ENCODE measurements around the gene PIM3. TPM values are rescaled to one million over a fixed set of nuclear protein-coding genes. Genes with fewer than 3 reads are reported as not detected.

The PIM3 gene
- total RNA-seq, 2 donors from 2014 or later: 54.0 to 112 TPM

- DNase-seq (ENCODE audit: low spot score) (no peak), ATAC-seq (ENCODE audit: insufficient number of reproducible peaks, low FRiP score, low read depth) (no peak)
- H3K36me3 ChIP-seq: no peaks in the 10 kb centered on the region
- H3K4me1 ChIP-seq (ENCODE audit: control insufficient read depth in 1 of 2, low read depth in 2 of 2): no peaks in the 10 kb centered on the region
- no peak overlapping the region for H3K4me3 ChIP-seq
- H3K9me3 ChIP-seq: no peaks in the 10 kb centered on the region
- no peak overlapping the region for H3K27ac ChIP-seq
- no peak for TF ChIP-seq CTCF (IDR thresholded peaks at IDR 0.05)
- no peaks in the 10 kb centered on the region for H3K27me3 ChIP-seq (replicated peaks; ENCODE audit: insufficient read depth)
Measured at GRCh38 chr22:50002791-50003190, 42.2 kb downstream of the PIM3 start.

GRCh38 chr22:50004918-50005317 is 44.3 kb downstream of the PIM3 start:
- DNase-seq (ENCODE audit: low spot score): no peak
- H3K27me3 ChIP-seq (replicated peaks; ENCODE audit: insufficient read depth): no peaks in the 10 kb centered on the region

GRCh38 chr22:50007057-50007511 is 46.5 kb downstream of the PIM3 start:
- Histone ChIP-seq H3K9me3 (no peaks in the 10 kb centered on the region), H3K27ac (no peak overlapping the region), H3K4me3 (no peak overlapping the region), H3K4me1 (ENCODE audit: control insufficient read depth in 1 of 2, low read depth in 2 of 2) (no peaks in the 10 kb centered on the region), H3K36me3 (no peaks in the 10 kb centered on the region), H3K27me3 (replicated peaks; ENCODE audit: insufficient read depth) (no peaks in the 10 kb centered on the region)
- TF ChIP-seq CTCF (IDR thresholded peaks at IDR 0.05): no peak
- no peak for DNase-seq (ENCODE audit: low spot score)
- no peak for ATAC-seq (ENCODE audit: insufficient number of reproducible peaks, low FRiP score, low read depth)

More at GRCh38 chr22:50004918-50005317, 44.3 kb downstream of the PIM3 start:
- no peaks in the 10 kb centered on the region for H3K4me1 ChIP-seq (ENCODE audit: control insufficient read depth in 1 of 2, low read depth in 2 of 2)
- no peaks in the 10 kb centered on the region for H3K9me3 ChIP-seq
- no peak for ATAC-seq (ENCODE audit: insufficient number of reproducible peaks, low FRiP score, low read depth)
- H3K27ac ChIP-seq: no peak overlapping the region
- no peaks in the 10 kb centered on the region for H3K36me3 ChIP-seq
- no peak overlapping the region for H3K4me3 ChIP-seq
- TF ChIP-seq CTCF (IDR thresholded peaks at IDR 0.05): no peak

- ATAC-seq (ENCODE audit: insufficient number of reproducible peaks, low FRiP score, low read depth): no peak
- TF ChIP-seq CTCF (IDR thresholded peaks at IDR 0.05): no peak
- H3K9me3 ChIP-seq: no peaks in the 10 kb centered on the region
- no peaks in the 10 kb centered on the region for H3K36me3 ChIP-seq
- no peak overlapping the region for H3K4me3 ChIP-seq
- no peak for DNase-seq (ENCODE audit: low spot score)
- H3K27me3 ChIP-seq (replicated peaks; ENCODE audit: insufficient read depth): no peaks in the 10 kb centered on the region
- H3K27ac ChIP-seq: no peak overlapping the region
- H3K4me1 ChIP-seq (ENCODE audit: control insufficient read depth in 1 of 2, low read depth in 2 of 2): no peaks in the 10 kb centered on the region
Measured at GRCh38 chr22:50008151-50009040, 47.8 kb downstream of the PIM3 start.

GRCh38 chr22:50009251-50009650 is 48.7 kb downstream of the PIM3 start:
- H3K4me1 ChIP-seq (ENCODE audit: control insufficient read depth in 1 of 2, low read depth in 2 of 2): no peaks in the 10 kb centered on the region
- no peaks in the 10 kb centered on the region for H3K36me3 ChIP-seq
- no peak overlapping the region for H3K4me3 ChIP-seq
- ATAC-seq (ENCODE audit: insufficient number of reproducible peaks, low FRiP score, low read depth): no peak
- H3K27ac ChIP-seq: no peak overlapping the region
- no peak for TF ChIP-seq CTCF (IDR thresholded peaks at IDR 0.05)
- H3K9me3 ChIP-seq: no peaks in the 10 kb centered on the region
- no peaks in the 10 kb centered on the region for H3K27me3 ChIP-seq (replicated peaks; ENCODE audit: insufficient read depth)
- no peak for DNase-seq (ENCODE audit: low spot score)
